Natural killer cell (primary cell): ENCODE results near the gene KHDRBS2. TPM values are rescaled to one million over a fixed set of nuclear protein-coding genes. Genes with fewer than 3 reads are reported as not detected.

Source experiments
- ATAC-seq, 3 donors: fragments of 150-1000 bp in 2 of 3; fragments of 200-7000 bp in 1 of 3; cut with Tn5 transposase; 1 replicate in 1 of 3; 2 replicates in 2 of 3; pipeline ENCODE4 v1.10.0; 2021; ENCODE audit warnings: mild to moderate bottlenecking in 2 of 3, moderate library complexity in 2 of 3
- DNase-seq, 2 donors: peaks; one replicate each; pipeline versions ENCODE4 v3.0.0 to v3.0.0-alpha.2; 2013 to 2021; ENCODE audit warnings: mixed read lengths in 1 of 2
- H3K27ac ChIP-seq: one replicate; pipeline ENCODE4 v1.5.1; 2013; ENCODE audit warnings: mild to moderate bottlenecking, low read length
- H3K27me3 ChIP-seq: one replicate; pipeline ENCODE4 v1.6.1; 2013; ENCODE audit warnings: low read length; ENCODE audit not compliant: control insufficient read depth, insufficient read depth
- H3K36me3 ChIP-seq: one replicate; pipeline ENCODE4 v1.6.1; 2013; ENCODE audit warnings: low read length; ENCODE audit not compliant: control insufficient read depth, insufficient read depth
- H3K4me1 ChIP-seq: one replicate; pipeline ENCODE4 v1.6.1; 2013; ENCODE audit warnings: low read length; ENCODE audit not compliant: control insufficient read depth, insufficient read depth
- H3K4me3 ChIP-seq: one replicate; pipeline ENCODE4 v1.5.1; 2013; ENCODE audit warnings: low read length
- H3K9me3 ChIP-seq: one replicate; pipeline ENCODE4 v1.6.1; 2013; ENCODE audit warnings: low read length; ENCODE audit not compliant: control insufficient read depth, insufficient read depth
- H3K27ac Mint-ChIP-seq, 2 donors: one replicate each; pipeline ENCODE4 v1.8.0; 2022; ENCODE audit warnings: mild to moderate bottlenecking in 2 of 2, mixed read lengths in 2 of 2, moderate library complexity in 1 of 2
- H3K27me3 Mint-ChIP-seq, 2 donors: one replicate each; pipeline ENCODE4 v1.8.0; 2022; ENCODE audit warnings: low read depth in 2 of 2, mixed read lengths in 2 of 2
- H3K36me3 Mint-ChIP-seq: one replicate; pipeline ENCODE4 v1.8.0; 2022; ENCODE audit warnings: mixed read lengths
- H3K4me1 Mint-ChIP-seq, 2 donors: one replicate each; pipeline ENCODE4 v1.8.0; 2022; ENCODE audit warnings: mixed read lengths in 2 of 2
- H3K4me3 Mint-ChIP-seq: one replicate; pipeline ENCODE4 v1.8.0; 2022; ENCODE audit warnings: mild to moderate bottlenecking, moderate library complexity, mixed read lengths
- H3K9me3 Mint-ChIP-seq, 2 donors: one replicate each; pipeline ENCODE4 v1.8.0; 2022; ENCODE audit warnings: mixed read lengths in 2 of 2
- WGBS: methylation state at CpG from one replicate; pipeline ENCODE4 v1.1.7; 2013; ENCODE audit warnings: missing lambda C conversion rate; ENCODE audit not compliant: insufficient coverage; 5-methylcytosine and 5-hydroxymethylcytosine counted together
- intact Hi-C: fragments of 100-400 bp; cut with micrococcal nuclease; formaldehyde crosslinking; loops from one replicate; pipeline ENCODE4 v1.14.2; 2022
- total RNA-seq, 4 donors: library from RNA; stranded (reverse); fragments of 120-200 nt in 1 of 4; gene quantifications; one replicate each; pipeline versions ENCODE4 v1.2.3 to v1.2.4, GENCODE V29; 2013 to 2022
- TF ChIP-seq, protein P1 (sequence below): fragments of 200-600 bp; IDR thresholded peaks from one replicate; pipeline ENCODE4 v1.8.0; 2022; ENCODE audit warnings: antibody characterized with exemption

Gene KHDRBS2
- total RNA-seq, 3 donors from 2014 or later (not counting 1 experiment from before 2014, with no cell fraction given), result 0.15 to 0.26 TPM; not detected in 1

DNA sequence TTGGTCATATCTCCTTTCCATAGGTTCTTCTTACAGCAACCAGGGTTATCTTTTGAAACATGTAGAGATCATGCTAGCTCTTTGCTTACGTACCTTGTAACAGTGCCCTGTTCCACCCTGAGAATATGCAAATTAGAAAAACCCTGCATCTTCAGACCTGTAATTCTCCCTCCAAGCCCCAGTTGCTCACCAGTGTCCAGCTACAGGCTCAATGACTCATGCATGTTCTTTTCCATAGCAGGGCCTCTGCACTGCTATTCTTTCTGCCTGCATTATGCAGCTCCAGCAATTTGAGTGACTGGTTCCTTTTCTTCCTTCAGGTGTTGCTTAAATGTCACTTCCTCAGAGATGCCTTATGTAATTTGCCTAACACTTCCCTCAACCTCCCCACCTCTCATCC lies 636.2 kb downstream of the KHDRBS2 start:
- Mint-ChIP-seq H3K27ac (no peak overlapping the region), H3K27me3 (no peaks in the 10 kb centered on the region), H3K4me3 (no peak overlapping the region), H3K4me1 (no peaks in the 10 kb centered on the region), H3K36me3 (no peaks in the 10 kb centered on the region), H3K9me3 (peaks cover 21 to 32% of the 10 kb centered on the region in 2 donors)
- TF ChIP-seq, protein P1, sequence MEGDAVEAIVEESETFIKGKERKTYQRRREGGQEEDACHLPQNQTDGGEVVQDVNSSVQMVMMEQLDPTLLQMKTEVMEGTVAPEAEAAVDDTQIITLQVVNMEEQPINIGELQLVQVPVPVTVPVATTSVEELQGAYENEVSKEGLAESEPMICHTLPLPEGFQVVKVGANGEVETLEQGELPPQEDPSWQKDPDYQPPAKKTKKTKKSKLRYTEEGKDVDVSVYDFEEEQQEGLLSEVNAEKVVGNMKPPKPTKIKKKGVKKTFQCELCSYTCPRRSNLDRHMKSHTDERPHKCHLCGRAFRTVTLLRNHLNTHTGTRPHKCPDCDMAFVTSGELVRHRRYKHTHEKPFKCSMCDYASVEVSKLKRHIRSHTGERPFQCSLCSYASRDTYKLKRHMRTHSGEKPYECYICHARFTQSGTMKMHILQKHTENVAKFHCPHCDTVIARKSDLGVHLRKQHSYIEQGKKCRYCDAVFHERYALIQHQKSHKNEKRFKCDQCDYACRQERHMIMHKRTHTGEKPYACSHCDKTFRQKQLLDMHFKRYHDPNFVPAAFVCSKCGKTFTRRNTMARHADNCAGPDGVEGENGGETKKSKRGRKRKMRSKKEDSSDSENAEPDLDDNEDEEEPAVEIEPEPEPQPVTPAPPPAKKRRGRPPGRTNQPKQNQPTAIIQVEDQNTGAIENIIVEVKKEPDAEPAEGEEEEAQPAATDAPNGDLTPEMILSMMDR, result no peak
- no peaks in the 10 kb centered on the region for H3K9me3 ChIP-seq
- H3K27ac ChIP-seq, result no peak overlapping the region
- no peak for ATAC-seq
- WGBS, result 90% methylated on average over 1 of the region's 1 CpG
- intact Hi-C loops, result no loop called here
- no peaks in the 10 kb centered on the region for H3K4me1 ChIP-seq
- no peaks in the 10 kb centered on the region for H3K36me3 ChIP-seq
- H3K27me3 ChIP-seq, result no peaks in the 10 kb centered on the region
- DNase-seq, result no peak
- H3K4me3 ChIP-seq, result no peak overlapping the region

DNA sequence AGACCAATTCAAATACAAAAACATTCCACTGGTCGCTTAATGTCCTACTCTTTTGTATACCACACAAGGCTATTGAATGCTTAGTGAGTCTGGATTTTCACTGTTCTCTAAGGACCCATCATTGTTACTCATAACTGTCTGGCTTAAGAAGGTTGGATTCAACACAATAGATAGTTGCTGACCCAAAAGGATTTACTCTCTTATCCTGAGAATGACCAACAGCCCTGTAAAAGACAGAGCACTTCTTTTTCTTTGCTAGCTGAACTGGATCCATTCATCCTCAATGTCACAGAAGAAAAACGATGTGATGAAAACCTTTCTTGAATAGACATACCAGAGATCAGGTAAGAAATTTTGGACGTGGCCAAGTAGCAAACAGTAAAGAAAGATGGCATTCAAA lies 645.6 kb downstream of the KHDRBS2 start:
- Mint-ChIP-seq H3K4me1 (no peaks in the 10 kb centered on the region), H3K36me3 (peaks cover 18% of the 10 kb centered on the region), H3K9me3 (peaks cover 9 to 33% of the 10 kb centered on the region in 2 donors), H3K27me3 (no peaks in the 10 kb centered on the region), H3K4me3 (no peak overlapping the region), H3K27ac (no peak overlapping the region)
- Histone ChIP-seq H3K27me3 (no peaks in the 10 kb centered on the region), H3K27ac (no peak overlapping the region), H3K9me3 (no peaks in the 10 kb centered on the region), H3K4me3 (no peak overlapping the region), H3K4me1 (no peaks in the 10 kb centered on the region), H3K36me3 (no peaks in the 10 kb centered on the region)
- WGBS, result 68% methylated on average over 3 of the region's 3 CpGs
- ATAC-seq, result no peak
- intact Hi-C loops, result no loop called here
- TF ChIP-seq, protein P1, result no peak
- no peak for DNase-seq
